SK-N-SH (cell line): ENCODE data around the gene CCDC14. TPM values are rescaled to one million over a fixed set of nuclear protein-coding genes. Genes with fewer than 3 reads are reported as not detected.

Experiments
- CTCF ChIA-PET: fragments of 300-600, 350-600 bp; formaldehyde crosslinking; extraction: SDS; loops from one replicate; lab custom pipeline; 2021; lab: Yijun Ruan, JAX
- POLR2A ChIA-PET: fragments of 350-600 bp; sonication (Branson Sonifier 250); formaldehyde crosslinking; extraction: SDS; loops from one replicate; lab custom pipeline; 2020; ENCODE audit warnings: antibody characterized with exemption, inconsistent platforms; lab: Yijun Ruan, JAX
- DNase-seq: peaks from one replicate; pipeline ENCODE4 v3.0.0; 2012
- H2AFZ ChIP-seq: fragments of 200-600 bp; sonication (generic); 2 replicates; pipeline ENCODE4 v1.8.1; 2016; ENCODE audit warnings: antibody characterized with exemption, mild to moderate bottlenecking, low read depth
- H3F3A ChIP-seq: fragments of 200-600 bp; sonication (generic); replicated peaks from 2 replicates; pipeline ENCODE3; 2016; ENCODE audit warnings: antibody characterized with exemption, mild to moderate bottlenecking; ENCODE audit not compliant: insufficient read depth
- H3K27ac ChIP-seq, 2 experiments: fragments of 200-500 bp in 1 of 2; fragments of 200-600 bp in 1 of 2; sonication (Bioruptor generic) in 1 of 2; sonication (generic), shearing (Covaris generic) in 1 of 2; 2 replicates each; pipeline versions ENCODE4 v1.5.1 to v1.6.1; 2014 to 2016; ENCODE audit warnings: low read depth in 2 of 2, inconsistent platforms in 1 of 2, low read length in 1 of 2, mild to moderate bottlenecking in 1 of 2, mixed read lengths in 1 of 2
- H3K27me3 ChIP-seq: fragments of 200-600 bp; sonication (generic), shearing (Covaris generic); 2 replicates; pipeline ENCODE4 v1.6.1; 2016; ENCODE audit warnings: mixed run types; ENCODE audit not compliant: insufficient read depth
- H3K36me3 ChIP-seq, 2 experiments: fragments of 200-500 bp in 1 of 2; fragments of 200-600 bp in 1 of 2; sonication (Bioruptor generic) in 1 of 2; sonication (generic) in 1 of 2; replicated peaks in 1 of 2; 2 replicates each; pipeline versions ENCODE3 to v1.5.1; 2014 to 2016; ENCODE audit warnings: low read length in 1 of 2, mild to moderate bottlenecking in 1 of 2; ENCODE audit not compliant: insufficient read depth in 2 of 2, control insufficient read depth in 1 of 2
- H3K4me1 ChIP-seq, 2 experiments: fragments of 200-500 bp in 1 of 2; fragments of 200-600 bp in 1 of 2; sonication (Bioruptor generic) in 1 of 2; sonication (generic), shearing (Covaris generic) in 1 of 2; 2 replicates each; pipeline versions ENCODE4 v1.5.1 to v1.6.1; 2014 to 2016; ENCODE audit warnings: low read depth in 1 of 2, low read length in 1 of 2, mixed run types in 1 of 2; ENCODE audit not compliant: insufficient read depth in 2 of 2, control insufficient read depth in 1 of 2
- H3K4me2 ChIP-seq: fragments of 200-600 bp; sonication (generic), shearing (Covaris generic); 2 replicates; pipeline ENCODE4 v1.6.1; 2017; ENCODE audit warnings: mixed run types
- H3K4me3 ChIP-seq, 2 experiments: fragments of 200-500 bp in 1 of 2; fragments of 200-600 bp in 1 of 2; sonication (Bioruptor generic) in 1 of 2; sonication (generic), shearing (Covaris generic) in 1 of 2; 2 replicates each; pipeline versions ENCODE4 v1.5.1 to v1.8.1; 2014 to 2016; ENCODE audit warnings: low read depth in 2 of 2, inconsistent platforms in 1 of 2, low read length in 1 of 2, mild to moderate bottlenecking in 1 of 2, mixed read lengths in 1 of 2, moderate library complexity in 1 of 2
- H3K79me2 ChIP-seq: fragments of 200-600 bp; sonication (generic); 2 replicates; pipeline ENCODE4 v1.8.1; 2017; ENCODE audit warnings: mild to moderate bottlenecking; ENCODE audit not compliant: insufficient read depth
- H3K9ac ChIP-seq: fragments of 200-600 bp; sonication (generic); 2 replicates; pipeline ENCODE4 v1.6.1; 2017; ENCODE audit warnings: mixed run types
- H3K9me2 ChIP-seq: fragments of 200-600 bp; sonication (generic); 2 replicates; pipeline ENCODE4 v1.6.1; 2017; ENCODE audit warnings: mixed run types
- H3K9me3 ChIP-seq: fragments of 200-600 bp; sonication (generic); 2 replicates; pipeline ENCODE4 v1.6.1; 2017; ENCODE audit warnings: mixed run types, mild to moderate bottlenecking, moderate library complexity
- H4K20me1 ChIP-seq: fragments of 200-600 bp; sonication (generic); 2 replicates; pipeline ENCODE4 v1.6.1; 2017; ENCODE audit warnings: mild to moderate bottlenecking, mixed run types; ENCODE audit not compliant: insufficient read depth
- EZH2phosphoT487 ChIP-seq: fragments of 200-600 bp; sonication (generic); IDR thresholded peaks from 2 replicates; pipeline ENCODE4 v1.6.1; 2017; ENCODE audit warnings: low read depth, mixed run types, mild to moderate bottlenecking, antibody characterized with exemption, moderate library complexity, borderline replicate concordance
- FOXJ3 ChIP-seq: sonication (generic); formaldehyde crosslinking; IDR thresholded peaks from 2 replicates; pipeline ENCODE4 v1.5.1; 2020; ENCODE audit warnings: mild to moderate bottlenecking, missing genetic modification reagents
- FOXM1 ChIP-seq: IDR thresholded peaks from 2 replicates; pipeline ENCODE4 v1.4.0; 2012; ENCODE audit warnings: low read depth, mild to moderate bottlenecking
- MEF2A ChIP-seq: IDR thresholded peaks from 2 replicates; pipeline ENCODE4 v1.4.0; 2012; ENCODE audit warnings: low read depth, borderline replicate concordance
- NFIC ChIP-seq: IDR thresholded peaks from 2 replicates; pipeline ENCODE4 v1.4.0; 2012; ENCODE audit warnings: borderline replicate concordance
- RCOR1 ChIP-seq: fragments of 150-350 bp; IDR thresholded peaks from 2 replicates; pipeline ENCODE4 v1.6.1; 2017; ENCODE audit warnings: antibody characterized with exemption, low read length
- REST ChIP-seq: IDR thresholded peaks from 2 replicates; pipeline ENCODE4 v1.6.1; 2012; ENCODE audit warnings: mild to moderate bottlenecking, low read depth, low read length, moderate library complexity
- RFX5 ChIP-seq: IDR thresholded peaks from 2 replicates; pipeline ENCODE4 v1.6.1; 2012; ENCODE audit warnings: mild to moderate bottlenecking, improper control_type of control experiment, low read length
- SIN3A ChIP-seq: IDR thresholded peaks from 2 replicates; pipeline ENCODE4 v1.6.1; 2012; ENCODE audit warnings: low read depth, mild to moderate bottlenecking, low read length, moderate library complexity, borderline replicate concordance
- SMC3 ChIP-seq: IDR thresholded peaks from 2 replicates; pipeline ENCODE4 v1.6.1; 2012; ENCODE audit warnings: low read depth, low read length, improper control_type of control experiment
- TEAD4 ChIP-seq: IDR thresholded peaks from 2 replicates; pipeline ENCODE4 v1.4.0; 2012; ENCODE audit warnings: mild to moderate bottlenecking, borderline replicate concordance; ENCODE audit not compliant: insufficient read depth
- WGBS: methylation state at CpG from one replicate; pipeline ENCODE4 v1.1.6; 2017; ENCODE audit warnings: low lambda C conversion rate; 5-methylcytosine and 5-hydroxymethylcytosine counted together
- polyA plus RNA-seq, 3 experiments: library from polyadenylated mRNA; depleted of rRNA; stranded (reverse); fragments of >200 nt; gene quantifications; 2 replicates each; pipeline ENCODE4 v1.2.3, GENCODE V29; 2012
- TF ChIP-seq, protein P1 (sequence below): IDR thresholded peaks from 2 replicates; pipeline ENCODE4 v1.4.0; 2012; ENCODE audit warnings: low read depth

The CCDC14 gene
- polyA plus RNA-seq, 1 of the 3 experiments (the other 2 are of a cell fraction) = 147 TPM

- Histone ChIP-seq H3K4me1 (peaks cover 4 to 8% of the 10 kb centered on the region in 2 experiments; a peak in 2 of 4 replicates), H3K4me2 (no peak overlapping the region), H3K36me3 (peaks cover 65 to 79% of the 10 kb centered on the region in 2 experiments), H3K9ac (no peak overlapping the region), H3F3A (peaks cover 11% of the 10 kb centered on the region), H3K27me3 (no peaks in the 10 kb centered on the region), H4K20me1 (no peaks in the 10 kb centered on the region), H3K4me3 (no peak overlapping the region), H3K79me2 (no peaks in the 10 kb centered on the region), H3K9me3 (no peaks in the 10 kb centered on the region), H3K9me2 (no peaks in the 10 kb centered on the region), H3K27ac (peak overlapping the region; percentile 30 to 67; a peak in 3 of 4 replicates), H2AFZ (no peak overlapping the region)
- POLR2A ChIA-PET = no interaction called here
- TF ChIP-seq, protein P1, sequence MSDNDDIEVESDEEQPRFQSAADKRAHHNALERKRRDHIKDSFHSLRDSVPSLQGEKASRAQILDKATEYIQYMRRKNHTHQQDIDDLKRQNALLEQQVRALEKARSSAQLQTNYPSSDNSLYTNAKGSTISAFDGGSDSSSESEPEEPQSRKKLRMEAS = no peak
- 0 out of 2 replicates have a peak, but pooled peaks have one; percentile 4 for TF ChIP-seq MEF2A
- CTCF ChIA-PET = interaction anchor here (0.9 to 1.0 kb wide), 2 partner anchors 11 to 530 kb away, joined by 3 read pairs; no protein-coding TSS in a partner anchor
- peak; percentile 22 for DNase-seq
Observed at GRCh38 chr3:123935830-123936229, 25.2 kb downstream of the CCDC14 start.

DNA sequence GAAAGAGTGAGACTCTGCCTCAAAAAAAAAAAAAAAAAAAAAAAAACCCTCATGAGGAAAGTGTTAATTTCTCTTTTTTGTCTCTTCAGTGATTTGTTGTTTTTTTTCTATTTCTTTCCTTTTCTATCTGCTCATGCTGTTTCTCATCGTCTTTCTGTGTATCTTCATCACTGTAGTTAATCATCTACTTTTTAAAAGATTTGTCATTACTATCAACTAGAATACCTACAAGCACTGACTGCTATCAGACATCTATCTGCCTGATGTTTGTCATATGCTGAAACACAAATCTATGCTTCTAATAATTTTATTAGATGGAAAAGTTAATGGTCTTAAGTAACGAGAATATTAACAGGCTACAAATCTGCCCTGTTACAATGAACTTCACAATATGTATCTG, 26.8 kb downstream of the CCDC14 start:
- no peak for DNase-seq
- ChIA-PET POLR2A (no interaction called here), CTCF (no interaction called here)
- WGBS = 78% methylated on average over 2 of the region's 2 CpGs
- Histone ChIP-seq H3K4me2 (no peak overlapping the region), H3K79me2 (no peaks in the 10 kb centered on the region), H4K20me1 (no peaks in the 10 kb centered on the region), H3K27me3 (no peaks in the 10 kb centered on the region), H2AFZ (no peak overlapping the region), H3K9me2 (no peaks in the 10 kb centered on the region), H3K36me3 (peaks cover 72 to 78% of the 10 kb centered on the region in 2 experiments), H3K9ac (no peak overlapping the region), H3F3A (peaks cover 14% of the 10 kb centered on the region), H3K4me1 (peaks cover 4 to 8% of the 10 kb centered on the region in 2 experiments; a peak in 2 of 4 replicates), H3K27ac (no peak overlapping the region; a peak in 1 of 4 replicates), H3K4me3 (no peak overlapping the region), H3K9me3 (no peaks in the 10 kb centered on the region)
- TF ChIP-seq EZH2phosphoT487 (no peak), SMC3 (no peak), REST (no peak), FOXM1 (no peak), RCOR1 (no peak), NFIC (no peak), SIN3A (no peak), FOXJ3 (CRISPR knock-in tag) (no peak), TEAD4 (no peak), RFX5 (no peak)
